Memory B cell (primary cell): ENCODE results near the gene RFK.
"Not testable (repeated sequence)": the region's sequence is repeated elsewhere in the genome, so short reads cannot be mapped to it uniquely, and the experiment has no call there.

Experiments used
- ATAC-seq: fragments of 150-1000 bp; cut with Tn5 transposase; 2 replicates; pipeline ENCODE4 v1.10.0; 2021; ENCODE audit warnings: low read depth, mild to moderate bottlenecking, moderate library complexity
- DNase-seq, 2 donors: peaks; one replicate each; pipeline ENCODE4 v3.0.0; 2022; ENCODE audit warnings: low spot score in 2 of 2
- H3K27ac Mint-ChIP-seq: one replicate; pipeline ENCODE4 v1.8.0; 2022; ENCODE audit warnings: mild to moderate bottlenecking, moderate library complexity, mixed read lengths
- H3K27me3 Mint-ChIP-seq: one replicate; pipeline ENCODE4 v1.8.0; 2022; ENCODE audit warnings: mixed read lengths
- H3K36me3 Mint-ChIP-seq: one replicate; pipeline ENCODE4 v1.8.0; 2022; ENCODE audit warnings: mild to moderate bottlenecking, mixed read lengths
- H3K4me1 Mint-ChIP-seq: one replicate; pipeline ENCODE4 v1.8.0; 2022; ENCODE audit warnings: mixed read lengths
- H3K4me3 Mint-ChIP-seq: one replicate; pipeline ENCODE4 v1.8.0; 2022; ENCODE audit warnings: mild to moderate bottlenecking, moderate library complexity, mixed read lengths
- H3K9me3 Mint-ChIP-seq: one replicate; pipeline ENCODE4 v1.8.0; 2022; ENCODE audit warnings: mixed read lengths

The RFK gene

GRCh38 chr9:76394195-76394959 lies at the start of gene RFK:
Gene RFK (minus strand): TSS chr9:76394426. CDS start chr9:76394171, 255 bp downstream.
- H3K9me3 Mint-ChIP-seq = peaks cover 2% of the 10 kb centered on the region
- DNase-seq (peak; percentile 86 to 92), ATAC-seq (peak; percentile 85)
- peak within 1 kb of the TSS; percentile 94 for H3K27ac Mint-ChIP-seq
- H3K27me3 Mint-ChIP-seq = peaks cover 1% of the 10 kb centered on the region
- peaks cover 5% of the 10 kb centered on the region for H3K36me3 Mint-ChIP-seq
- peaks cover 10% of the 10 kb centered on the region for H3K4me1 Mint-ChIP-seq
- peak within 1 kb of the TSS; percentile 97 for H3K4me3 Mint-ChIP-seq

- peaks cover 13% of the 10 kb centered on the region for H3K27me3 Mint-ChIP-seq
- H3K4me1 Mint-ChIP-seq = no peaks in the 10 kb centered on the region
- ATAC-seq (no peak), DNase-seq (no peak)
- no peak overlapping the region for H3K4me3 Mint-ChIP-seq
- H3K36me3 Mint-ChIP-seq = peaks cover 3% of the 10 kb centered on the region
- H3K27ac Mint-ChIP-seq = no peak overlapping the region
- H3K9me3 Mint-ChIP-seq = peaks cover 3% of the 10 kb centered on the region
Observed at GRCh38 chr9:76443887-76444286, 49.7 kb upstream of the RFK start.

GRCh38 chr9:76441551-76442322 lies 47.5 kb upstream of the RFK start:
- ATAC-seq = no peak
- no peaks in the 10 kb centered on the region for H3K4me1 Mint-ChIP-seq
- H3K9me3 Mint-ChIP-seq = peaks cover 3% of the 10 kb centered on the region
- DNase-seq = no peak
- H3K27me3 Mint-ChIP-seq = peaks cover 11% of the 10 kb centered on the region
- H3K4me3 Mint-ChIP-seq = no peak overlapping the region
- H3K36me3 Mint-ChIP-seq = peaks cover 3% of the 10 kb centered on the region
- no peak overlapping the region for H3K27ac Mint-ChIP-seq

DNA sequence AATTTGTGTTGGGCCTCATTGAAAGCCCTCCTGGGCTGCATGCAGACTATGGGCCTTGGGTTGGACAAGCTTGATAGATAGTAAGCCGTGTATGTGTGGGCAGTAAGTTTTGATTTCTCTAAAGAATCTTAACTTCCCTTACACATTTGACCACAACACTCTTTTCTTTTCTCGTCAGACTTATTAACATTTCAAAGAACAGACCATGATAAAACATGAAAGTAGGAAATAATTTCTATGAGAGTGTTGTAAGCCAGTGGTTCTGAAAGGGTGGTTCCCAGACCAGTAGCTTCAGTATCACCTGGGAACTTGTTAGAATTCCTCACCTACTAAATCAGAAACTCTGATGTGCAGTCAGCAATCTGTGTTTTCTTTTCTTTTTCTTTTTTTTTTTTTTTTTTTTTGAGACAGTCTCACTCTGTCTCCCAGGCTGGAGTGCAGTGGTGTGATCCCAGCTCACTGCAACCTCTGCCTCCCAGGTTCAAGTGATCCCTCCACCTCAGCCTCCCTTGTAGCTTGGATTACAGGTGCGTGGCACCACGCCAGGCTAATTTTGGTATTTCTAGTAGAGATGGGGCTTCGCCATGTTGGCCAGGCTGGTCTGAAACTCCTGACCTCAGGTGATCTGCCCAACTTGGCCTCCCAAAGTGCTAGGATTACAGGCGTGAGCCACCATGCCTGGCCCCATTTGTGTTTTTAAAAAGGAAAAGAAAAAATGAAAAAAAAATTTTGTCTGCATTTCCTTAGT lies 44.8 kb upstream of the RFK start:
- H3K4me3 Mint-ChIP-seq = no peak overlapping the region
- peaks cover 3% of the 10 kb centered on the region for H3K9me3 Mint-ChIP-seq
- DNase-seq = no peak
- H3K36me3 Mint-ChIP-seq = peaks cover 5% of the 10 kb centered on the region
- peaks cover 13% of the 10 kb centered on the region for H3K27me3 Mint-ChIP-seq
- no peak for ATAC-seq
- H3K4me1 Mint-ChIP-seq = no peaks in the 10 kb centered on the region
- no peak overlapping the region for H3K27ac Mint-ChIP-seq

DNA sequence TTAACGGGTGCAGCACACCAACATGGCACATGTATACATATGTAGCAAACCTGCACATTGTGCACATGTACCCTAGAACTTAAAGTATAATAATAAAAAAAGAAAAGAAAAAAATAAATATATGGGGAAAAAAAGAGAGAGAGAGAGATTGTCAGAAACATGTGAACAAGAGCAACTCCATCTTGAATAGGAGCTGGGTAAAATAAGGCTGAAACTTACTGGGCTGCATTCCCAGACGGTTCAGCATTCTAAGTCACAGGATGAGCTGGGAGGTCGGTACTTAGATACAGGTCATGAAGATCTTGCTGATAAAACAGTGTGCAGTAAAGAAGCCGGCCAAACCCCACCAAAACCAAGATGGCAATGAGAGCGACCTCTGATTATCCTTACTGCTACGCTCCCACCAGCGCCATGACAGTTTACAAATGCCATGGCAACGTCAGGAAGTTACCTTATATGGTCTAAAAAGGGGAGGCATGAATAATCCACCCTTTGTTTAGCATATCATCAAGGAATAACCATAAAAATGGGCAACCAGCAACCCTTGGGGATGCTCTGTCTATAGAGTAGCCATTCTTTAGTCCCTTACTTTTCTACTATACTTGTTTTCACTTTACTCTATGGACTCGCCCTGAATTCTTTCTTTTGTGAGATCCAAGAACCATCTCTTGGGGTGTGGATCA lies 42.9 kb upstream of the RFK start:
- not testable (repeated sequence) for H3K4me3 Mint-ChIP-seq, ATAC-seq, H3K36me3 Mint-ChIP-seq, H3K27ac Mint-ChIP-seq, DNase-seq, H3K4me1 Mint-ChIP-seq, H3K9me3 Mint-ChIP-seq
- H3K27me3 Mint-ChIP-seq = peaks cover 16% of the 10 kb centered on the region

GRCh38 chr9:76434897-76435296 lies 40.7 kb upstream of the RFK start:
- not testable (repeated sequence) for H3K36me3 Mint-ChIP-seq, DNase-seq, H3K27ac Mint-ChIP-seq, H3K9me3 Mint-ChIP-seq, H3K4me1 Mint-ChIP-seq, ATAC-seq, H3K27me3 Mint-ChIP-seq, H3K4me3 Mint-ChIP-seq

GRCh38 chr9:76433836-76434235 lies 39.6 kb upstream of the RFK start:
- Mint-ChIP-seq H3K27ac (no peak overlapping the region), H3K27me3 (peaks cover 10% of the 10 kb centered on the region), H3K9me3 (no peaks in the 10 kb centered on the region), H3K4me3 (no peak overlapping the region), H3K4me1 (no peaks in the 10 kb centered on the region), H3K36me3 (peaks cover 2% of the 10 kb centered on the region)
- DNase-seq = no peak
- ATAC-seq = no peak

- no peak overlapping the region for H3K27ac Mint-ChIP-seq
- ATAC-seq (no peak), DNase-seq (no peak)
- H3K4me3 Mint-ChIP-seq = no peak overlapping the region
- peaks cover 10% of the 10 kb centered on the region for H3K27me3 Mint-ChIP-seq
- H3K9me3 Mint-ChIP-seq = no peaks in the 10 kb centered on the region
- H3K4me1 Mint-ChIP-seq = no peaks in the 10 kb centered on the region
- H3K36me3 Mint-ChIP-seq = peaks cover 2% of the 10 kb centered on the region
Observed at GRCh38 chr9:76433406-76433805, 39.2 kb upstream of the RFK start.

DNA sequence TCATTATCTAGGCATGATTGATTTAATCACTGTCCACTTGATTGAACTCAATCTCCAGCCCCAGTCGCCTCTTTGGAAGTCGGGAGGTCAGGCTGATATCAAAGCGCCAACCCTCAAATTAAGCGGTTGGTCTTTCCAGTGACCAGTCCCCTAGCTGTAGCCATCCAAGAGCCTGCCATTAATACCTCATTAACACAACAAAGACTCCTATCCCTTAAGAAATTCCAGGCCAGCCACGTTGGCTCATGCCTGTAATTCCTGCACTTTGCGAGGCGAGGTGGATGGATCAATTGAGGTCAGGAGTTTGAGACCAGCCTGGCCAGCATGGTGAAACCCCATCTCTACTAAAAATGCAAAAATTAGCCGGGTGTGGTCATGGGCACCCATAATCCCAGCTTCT lies 37.4 kb upstream of the RFK start:
- no peaks in the 10 kb centered on the region for H3K4me1 Mint-ChIP-seq
- ATAC-seq (no peak), DNase-seq (no peak)
- H3K27me3 Mint-ChIP-seq = peaks cover 10% of the 10 kb centered on the region
- no peak overlapping the region for H3K27ac Mint-ChIP-seq
- H3K36me3 Mint-ChIP-seq = peaks cover 2% of the 10 kb centered on the region
- H3K9me3 Mint-ChIP-seq = no peaks in the 10 kb centered on the region
- H3K4me3 Mint-ChIP-seq = no peak overlapping the region

DNA sequence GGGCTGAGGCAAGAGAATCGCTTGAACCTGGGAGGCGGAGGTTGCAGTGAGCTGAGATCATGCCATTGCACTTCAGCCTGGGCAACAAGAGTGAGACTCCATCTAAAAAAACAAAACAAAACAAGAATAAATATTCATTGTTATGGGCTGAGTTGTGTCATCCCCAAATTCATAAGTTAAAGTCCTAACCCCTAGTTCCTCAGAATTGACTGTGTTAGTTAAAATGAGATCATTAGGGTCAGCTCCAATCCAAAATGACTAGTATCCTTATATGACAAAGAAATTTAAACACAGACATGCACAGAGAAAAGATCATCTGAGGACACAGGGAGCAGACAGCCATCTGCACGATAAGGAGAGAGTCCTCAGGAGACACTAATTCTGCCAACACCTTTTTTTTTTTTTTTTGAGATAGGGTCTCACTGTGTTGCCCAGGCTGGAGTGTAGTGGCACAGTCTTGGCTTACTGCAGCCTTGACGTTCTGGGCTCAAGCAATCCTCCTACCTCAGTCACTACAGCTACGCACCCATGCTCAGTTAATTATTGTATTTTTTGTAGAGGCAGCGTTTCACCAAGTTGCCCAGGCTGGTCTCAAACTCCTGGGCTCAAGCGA lies 32.7 kb upstream of the RFK start:
- Mint-ChIP-seq H3K27me3 (no peaks in the 10 kb centered on the region), H3K27ac (no peak overlapping the region), H3K36me3 (no peaks in the 10 kb centered on the region), H3K4me1 (no peaks in the 10 kb centered on the region), H3K9me3 (no peaks in the 10 kb centered on the region), H3K4me3 (no peak overlapping the region)
- DNase-seq = no peak
- no peak for ATAC-seq

DNA sequence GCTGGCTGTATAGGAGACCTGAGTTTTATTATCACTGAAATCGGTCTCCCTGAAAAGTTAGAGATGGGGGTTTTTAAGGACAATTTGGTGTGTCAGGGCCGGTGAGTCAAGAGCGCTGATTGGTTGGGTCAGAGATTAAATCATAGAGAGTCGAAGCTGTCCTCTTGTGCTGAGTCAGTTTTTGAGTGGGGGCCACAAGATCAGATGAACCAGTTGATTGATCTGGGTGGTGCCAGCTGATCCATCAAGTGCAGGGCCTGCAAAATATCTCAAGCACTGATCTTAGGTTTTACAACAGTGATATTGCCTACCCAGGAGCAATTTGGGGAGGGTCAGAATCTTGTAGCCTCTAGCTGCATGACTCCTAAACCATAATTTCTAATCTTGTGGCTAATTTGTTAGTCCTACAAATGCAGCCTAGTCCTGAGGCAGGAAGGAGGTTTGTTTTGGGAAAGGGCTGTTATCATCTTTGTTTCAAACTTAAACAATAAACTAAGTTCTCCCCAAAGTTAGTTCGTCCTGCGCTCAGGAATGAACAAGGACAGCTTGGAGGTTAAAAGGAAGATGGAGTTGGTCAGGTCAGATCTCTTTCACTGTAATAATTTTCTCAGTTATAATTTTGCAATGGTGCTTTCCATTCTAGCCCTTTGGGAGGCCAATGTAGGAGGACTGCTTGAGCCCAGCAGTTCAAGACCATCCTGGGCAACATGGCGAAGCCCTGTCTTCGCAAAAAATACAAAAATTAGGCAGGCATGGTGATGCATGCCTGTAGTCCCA lies 31.6 kb upstream of the RFK start:
- Mint-ChIP-seq H3K36me3 (no peaks in the 10 kb centered on the region), H3K27me3 (no peaks in the 10 kb centered on the region), H3K4me1 (no peaks in the 10 kb centered on the region), H3K27ac (no peak overlapping the region), H3K9me3 (no peaks in the 10 kb centered on the region), H3K4me3 (no peak overlapping the region)
- ATAC-seq (no peak), DNase-seq (no peak)

- DNase-seq = no peak
Observed at GRCh38 chr9:76424491-76424890, 30.3 kb upstream of the RFK start.

More at GRCh38 chr9:76424491-76424890, 30.3 kb upstream of the RFK start:
- Mint-ChIP-seq H3K27me3 (no peaks in the 10 kb centered on the region), H3K36me3 (no peaks in the 10 kb centered on the region), H3K4me3 (no peak overlapping the region), H3K9me3 (no peaks in the 10 kb centered on the region), H3K4me1 (no peaks in the 10 kb centered on the region), H3K27ac (no peak overlapping the region)
- no peak for ATAC-seq
